ENCODE data around the gene ATP5F1B. TPM values are rescaled to one million over a fixed set of nuclear protein-coding genes. Genes with fewer than 3 reads are reported as not detected.
A peak's percentile ranks its signal among the peaks of the same experiment; 100 is the strongest.

Gene ATP5F1B
- polyA plus RNA-seq, 1 of the 3 experiments (the other 2 are of a cell fraction): 762 TPM

DNA sequence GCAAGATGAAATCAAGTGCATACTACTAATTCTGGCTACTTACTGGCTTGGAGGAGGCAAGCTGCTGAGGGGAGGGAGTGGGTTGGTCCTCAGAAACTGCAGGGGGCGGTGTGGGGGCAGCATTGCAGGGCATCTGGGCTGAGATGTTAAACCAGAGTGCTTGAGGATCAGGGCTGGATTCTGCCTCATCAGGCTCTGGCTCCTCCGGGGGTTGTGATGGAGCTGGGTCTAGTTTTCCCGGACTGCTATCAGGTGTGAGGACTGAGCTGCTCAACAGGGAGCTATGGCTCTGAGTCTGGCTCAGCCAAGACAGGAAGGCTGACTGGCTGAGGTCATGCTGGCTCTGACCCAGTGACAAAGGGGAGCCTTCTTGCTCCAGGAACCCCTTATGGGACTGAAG lies 44.3 kb downstream of the ATP5F1B start:
- Histone ChIP-seq H3K9me3 (no peaks in the 10 kb centered on the region), H3K36me3 (replicated peaks in 1 of 2; ENCODE audit: control insufficient read depth in 1 of 2, insufficient read depth in 2 of 2, low read length in 1 of 2) (peaks cover 42 to 90% of the 10 kb centered on the region in 2 experiments), H3K9ac (no peak overlapping the region), H3K4me3 (ENCODE audit: low read depth in 2 of 2, low read length in 1 of 2) (no peak overlapping the region), H3K79me2 (ENCODE audit: insufficient read depth) (no peaks in the 10 kb centered on the region), H2AFZ (ENCODE audit: low read depth) (no peak overlapping the region), H3K27me3 (ENCODE audit: insufficient read depth) (no peaks in the 10 kb centered on the region), H3K9me2 (no peaks in the 10 kb centered on the region), H3K4me1 (ENCODE audit: control insufficient read depth in 1 of 2, insufficient read depth in 2 of 2, low read depth in 1 of 2, low read length in 1 of 2) (no peaks in the 10 kb centered on the region), H3K27ac (ENCODE audit: low read depth in 2 of 2, low read length in 1 of 2) (no peak overlapping the region), H3K4me2 (no peak overlapping the region), H4K20me1 (ENCODE audit: insufficient read depth) (no peaks in the 10 kb centered on the region), H3F3A (replicated peaks; ENCODE audit: insufficient read depth) (peaks cover 21% of the 10 kb centered on the region)
- ChIA-PET CTCF (interaction anchor here (0.7 to 4.3 kb wide), 9 partner anchors 8 to 112 kb away, joined by 3 to 34 read pairs (median 5); no protein-coding TSS in a partner anchor), POLR2A (interaction anchor here (0.7 kb wide), 1 partner anchor 12 kb away, joined by 3 read pairs; no protein-coding TSS in a partner anchor)
- peak; percentile 43 for DNase-seq
- no peak for TF ChIP-seq MXI1 (IDR thresholded peaks at IDR 0.05; ENCODE audit: low read depth, low read length)
- TF ChIP-seq JUND (IDR thresholded peaks at IDR 0.05): no peak
- TF ChIP-seq SIN3A (IDR thresholded peaks at IDR 0.05; ENCODE audit: borderline replicate concordance, low read depth, low read length): no peak
- TF ChIP-seq POLR2AphosphoS5 (IDR thresholded peaks at IDR 0.05; ENCODE audit: low read depth, low read length): no peak
- TF ChIP-seq, protein P1, sequence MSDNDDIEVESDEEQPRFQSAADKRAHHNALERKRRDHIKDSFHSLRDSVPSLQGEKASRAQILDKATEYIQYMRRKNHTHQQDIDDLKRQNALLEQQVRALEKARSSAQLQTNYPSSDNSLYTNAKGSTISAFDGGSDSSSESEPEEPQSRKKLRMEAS (IDR thresholded peaks at IDR 0.05; ENCODE audit: low read depth): no peak
- no peak for TF ChIP-seq RCOR1 (IDR thresholded peaks at IDR 0.05; ENCODE audit: low read length)
- TF ChIP-seq GABPA (IDR thresholded peaks at IDR 0.05; ENCODE audit: low read depth): no peak
- TF ChIP-seq SMC3 (IDR thresholded peaks at IDR 0.05; ENCODE audit: low read depth, low read length): 0 out of 2 replicates have a peak, but pooled peaks have one; percentile 16
- no peak for TF ChIP-seq MEF2A (IDR thresholded peaks at IDR 0.05; ENCODE audit: borderline replicate concordance, low read depth)
- TF ChIP-seq USF2 (IDR thresholded peaks at IDR 0.05; ENCODE audit: borderline replicate concordance, low read depth, low read length): no peak
- no peak for TF ChIP-seq CHD2 (IDR thresholded peaks at IDR 0.05; ENCODE audit: low read length, partially characterized antibody)
- TF ChIP-seq USF1 (IDR thresholded peaks at IDR 0.05; ENCODE audit: borderline replicate concordance, low read depth): no peak
- TF ChIP-seq RAD21 (IDR thresholded peaks at IDR 0.05; ENCODE audit: low read length): peak; percentile 32; the same call in 1 of the 2 replicates
- TF ChIP-seq EP300 (IDR thresholded peaks at IDR 0.05; ENCODE audit: borderline replicate concordance in 1 of 2, low read depth in 1 of 2, low read length in 1 of 2): no peak
- no peak for TF ChIP-seq EZH2phosphoT487 (IDR thresholded peaks at IDR 0.05; ENCODE audit: borderline replicate concordance, low read depth)
- no peak for TF ChIP-seq GATA2 (CRISPR knock-in tag; IDR thresholded peaks at IDR 0.05)
- TF ChIP-seq, protein P2, sequence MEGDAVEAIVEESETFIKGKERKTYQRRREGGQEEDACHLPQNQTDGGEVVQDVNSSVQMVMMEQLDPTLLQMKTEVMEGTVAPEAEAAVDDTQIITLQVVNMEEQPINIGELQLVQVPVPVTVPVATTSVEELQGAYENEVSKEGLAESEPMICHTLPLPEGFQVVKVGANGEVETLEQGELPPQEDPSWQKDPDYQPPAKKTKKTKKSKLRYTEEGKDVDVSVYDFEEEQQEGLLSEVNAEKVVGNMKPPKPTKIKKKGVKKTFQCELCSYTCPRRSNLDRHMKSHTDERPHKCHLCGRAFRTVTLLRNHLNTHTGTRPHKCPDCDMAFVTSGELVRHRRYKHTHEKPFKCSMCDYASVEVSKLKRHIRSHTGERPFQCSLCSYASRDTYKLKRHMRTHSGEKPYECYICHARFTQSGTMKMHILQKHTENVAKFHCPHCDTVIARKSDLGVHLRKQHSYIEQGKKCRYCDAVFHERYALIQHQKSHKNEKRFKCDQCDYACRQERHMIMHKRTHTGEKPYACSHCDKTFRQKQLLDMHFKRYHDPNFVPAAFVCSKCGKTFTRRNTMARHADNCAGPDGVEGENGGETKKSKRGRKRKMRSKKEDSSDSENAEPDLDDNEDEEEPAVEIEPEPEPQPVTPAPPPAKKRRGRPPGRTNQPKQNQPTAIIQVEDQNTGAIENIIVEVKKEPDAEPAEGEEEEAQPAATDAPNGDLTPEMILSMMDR (IDR thresholded peaks at IDR 0.05): peak; percentile 32
- no peak for TF ChIP-seq YY1 (IDR thresholded peaks at IDR 0.05; ENCODE audit: low read depth)
- WGBS (ENCODE audit: low lambda C conversion rate): 100% methylated on average over 1 of the region's 3 CpGs
